T-helper 2 cell treated with Interferon-gamma antibody and Interleukin-4, amounts not matched to agents 5 μg/mL and 100 μg/mL, for 36 hours (primary cell): ENCODE results near the gene UBL3.

Experiments
- DNase-seq: peaks from one replicate; pipeline ENCODE4 v3.0.0; 2021; ENCODE audit warnings: low spot score
- H3K27ac Mint-ChIP-seq: one replicate; pipeline ENCODE4 v1.8.0; 2021; ENCODE audit warnings: mild to moderate bottlenecking, mixed read lengths
- H3K27me3 Mint-ChIP-seq: one replicate; pipeline ENCODE4 v1.8.0; 2021; ENCODE audit warnings: low read depth, mixed read lengths
- H3K36me3 Mint-ChIP-seq: one replicate; pipeline ENCODE4 v1.8.0; 2021; ENCODE audit warnings: low read depth, mixed read lengths
- H3K4me1 Mint-ChIP-seq: one replicate; pipeline ENCODE4 v1.8.0; 2021; ENCODE audit warnings: low read depth, mixed read lengths
- H3K4me3 Mint-ChIP-seq: one replicate; pipeline ENCODE4 v1.8.0; 2022; ENCODE audit warnings: mild to moderate bottlenecking, moderate library complexity, mixed read lengths
- H3K9me3 Mint-ChIP-seq: one replicate; pipeline ENCODE4 v1.8.0; 2021; ENCODE audit warnings: mixed read lengths

UBL3 gene

DNA sequence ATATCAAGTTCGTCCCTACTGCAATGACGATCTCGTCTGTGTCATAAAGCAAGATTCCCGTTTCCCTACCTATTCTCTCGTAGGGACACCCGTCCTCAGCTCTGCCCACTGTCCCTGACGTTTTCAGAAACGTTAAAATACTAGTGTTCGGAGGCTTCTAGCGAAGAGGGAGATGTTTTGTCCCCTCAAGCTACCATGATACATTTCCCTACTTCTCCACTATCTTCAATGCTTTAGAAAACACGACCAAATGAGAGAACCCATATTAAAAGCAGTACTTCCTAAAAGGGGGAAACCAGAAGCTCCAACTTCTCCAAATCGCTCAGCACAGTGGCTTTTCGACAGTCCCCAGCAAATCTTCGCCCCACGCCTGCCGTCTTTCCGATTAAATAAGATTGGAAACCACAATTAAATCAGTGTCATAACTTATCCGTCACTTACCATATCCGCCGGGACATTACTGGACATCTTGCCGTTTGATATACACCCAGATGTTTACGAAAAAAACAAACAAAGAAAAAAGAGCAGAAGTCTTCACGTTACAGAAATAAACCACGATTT lies 1.3 kb downstream of the UBL3 start:
- Mint-ChIP-seq H3K4me1 (peaks cover 25% of the 10 kb centered on the region), H3K27me3 (no peaks in the 10 kb centered on the region), H3K27ac (peak overlapping the region; percentile 89), H3K4me3 (peak overlapping the region; percentile 89), H3K9me3 (no peaks in the 10 kb centered on the region), H3K36me3 (peaks cover 8% of the 10 kb centered on the region)
- DNase-seq = peak; percentile 23

DNA sequence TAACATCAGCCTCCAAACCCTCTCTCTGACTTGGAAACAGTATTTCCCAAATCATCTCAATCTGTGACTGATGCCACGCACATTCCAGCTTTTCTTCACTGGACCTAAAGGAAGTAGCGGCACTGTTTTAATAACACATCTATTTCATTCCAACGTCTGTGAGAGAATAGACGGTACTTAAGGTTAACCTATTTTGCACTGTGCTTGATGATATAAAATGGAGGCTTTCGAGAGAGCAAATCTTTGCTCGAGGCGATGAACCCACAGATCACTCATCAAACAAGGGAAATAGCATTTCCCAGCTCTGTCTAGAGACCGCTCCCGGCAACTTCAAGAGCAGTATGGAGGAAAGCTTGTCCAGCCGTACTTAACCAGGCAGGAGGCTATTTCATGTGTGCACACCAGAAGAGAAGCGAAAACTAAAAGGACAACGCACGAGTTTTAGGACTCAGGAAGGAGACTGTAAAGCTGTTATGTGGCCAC lies 2.9 kb downstream of the UBL3 start:
- H3K36me3 Mint-ChIP-seq = peaks cover 8% of the 10 kb centered on the region
- peak overlapping the region; percentile 87 for H3K27ac Mint-ChIP-seq
- no peaks in the 10 kb centered on the region for H3K9me3 Mint-ChIP-seq
- no peaks in the 10 kb centered on the region for H3K27me3 Mint-ChIP-seq
- H3K4me3 Mint-ChIP-seq = peak overlapping the region; percentile 98
- peaks cover 24% of the 10 kb centered on the region for H3K4me1 Mint-ChIP-seq
- DNase-seq = no peak

DNA sequence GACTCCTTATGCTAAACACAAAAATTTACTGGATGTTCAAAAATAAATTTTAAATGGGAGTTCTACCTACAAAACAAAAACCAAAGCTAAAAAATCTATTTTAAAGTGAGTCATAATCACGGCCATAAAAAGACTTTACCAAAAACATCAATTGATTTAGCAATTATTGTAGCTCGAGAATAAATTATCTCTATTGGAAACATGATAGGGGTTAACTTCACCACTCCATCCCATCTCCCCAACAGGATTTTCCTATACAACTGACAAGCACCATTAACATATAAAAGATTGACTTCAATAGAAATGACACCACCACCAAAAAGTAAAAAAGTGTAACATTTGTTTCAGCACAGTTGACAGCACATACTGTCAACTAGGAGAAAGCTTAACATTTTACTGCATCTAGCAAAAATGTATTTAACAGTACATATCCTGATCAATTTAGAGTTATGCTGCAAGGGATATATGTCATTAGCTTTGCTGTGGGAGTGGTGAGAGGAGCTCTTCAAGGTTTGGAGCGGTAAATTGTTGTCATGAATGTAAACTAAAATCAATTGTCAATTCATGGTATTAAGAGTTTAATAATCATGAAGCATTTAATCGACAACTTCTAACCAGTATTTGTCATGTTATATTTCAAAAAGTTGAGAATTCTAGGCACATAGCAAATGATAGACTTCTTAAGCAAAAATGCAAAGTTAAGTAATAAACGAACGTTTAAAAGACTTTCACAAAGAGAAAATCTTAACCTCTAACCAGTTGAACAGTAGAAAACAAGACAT lies 3.8 kb downstream of the UBL3 start:
- H3K4me1 Mint-ChIP-seq = peaks cover 26% of the 10 kb centered on the region
- peaks cover 8% of the 10 kb centered on the region for H3K36me3 Mint-ChIP-seq
- no peak for DNase-seq
- H3K9me3 Mint-ChIP-seq = no peaks in the 10 kb centered on the region
- peak overlapping the region; percentile 98 for H3K4me3 Mint-ChIP-seq
- no peak overlapping the region for H3K27ac Mint-ChIP-seq
- H3K27me3 Mint-ChIP-seq = no peaks in the 10 kb centered on the region

DNA sequence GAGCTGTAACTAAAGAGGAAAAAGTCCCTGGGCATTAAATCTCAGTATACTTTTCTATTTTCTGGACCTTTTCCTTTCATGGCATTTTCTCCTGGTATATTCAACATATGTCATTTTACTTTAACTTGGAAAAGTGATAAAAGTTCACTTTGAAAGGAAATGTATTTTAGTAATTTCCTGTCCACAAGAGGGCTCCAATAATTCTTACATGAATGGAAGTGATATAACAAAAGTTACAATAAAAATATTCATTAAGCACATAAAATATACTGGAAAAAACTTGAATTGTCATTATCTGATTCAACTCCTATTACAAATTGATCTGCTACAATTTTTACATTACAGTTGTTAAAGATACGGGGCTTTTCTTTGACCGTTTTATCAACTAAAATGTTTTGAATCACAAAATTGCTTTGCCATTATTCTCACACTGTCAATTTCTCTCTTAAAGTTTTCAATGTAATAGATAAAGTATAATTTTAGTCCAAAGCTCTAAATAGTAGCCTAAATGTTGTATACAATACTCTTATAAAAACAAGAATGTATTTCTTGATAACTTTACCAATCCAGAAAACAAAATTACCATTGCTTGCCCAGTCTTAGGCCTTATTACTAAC lies 4.9 kb downstream of the UBL3 start:
- H3K4me3 Mint-ChIP-seq = no peak overlapping the region
- peaks cover 8% of the 10 kb centered on the region for H3K36me3 Mint-ChIP-seq
- no peak overlapping the region for H3K27ac Mint-ChIP-seq
- H3K27me3 Mint-ChIP-seq = no peaks in the 10 kb centered on the region
- no peak for DNase-seq
- H3K4me1 Mint-ChIP-seq = peaks cover 24% of the 10 kb centered on the region
- H3K9me3 Mint-ChIP-seq = no peaks in the 10 kb centered on the region

DNA sequence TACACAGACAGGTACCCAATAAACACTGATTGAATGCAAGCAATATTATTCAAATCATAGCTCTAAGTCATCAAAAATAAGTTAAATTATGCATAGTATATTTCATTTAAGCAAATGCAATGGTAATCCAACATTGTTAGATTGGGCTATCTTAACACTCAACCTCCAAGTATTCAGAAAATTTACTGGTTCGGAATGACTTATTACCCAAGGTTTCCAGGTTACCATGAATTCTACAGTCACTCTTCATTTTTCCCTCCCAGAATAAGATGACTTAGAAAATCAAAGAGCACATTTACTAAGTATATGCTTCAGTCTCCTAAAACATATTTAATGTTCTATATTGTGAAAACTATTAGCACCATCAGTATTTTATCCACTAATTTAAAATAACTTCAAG lies 6.0 kb downstream of the UBL3 start:
- Mint-ChIP-seq H3K9me3 (no peaks in the 10 kb centered on the region), H3K27me3 (no peaks in the 10 kb centered on the region), H3K4me1 (peaks cover 24% of the 10 kb centered on the region), H3K27ac (no peak overlapping the region), H3K4me3 (no peak overlapping the region), H3K36me3 (peaks cover 8% of the 10 kb centered on the region)
- DNase-seq = no peak

DNA sequence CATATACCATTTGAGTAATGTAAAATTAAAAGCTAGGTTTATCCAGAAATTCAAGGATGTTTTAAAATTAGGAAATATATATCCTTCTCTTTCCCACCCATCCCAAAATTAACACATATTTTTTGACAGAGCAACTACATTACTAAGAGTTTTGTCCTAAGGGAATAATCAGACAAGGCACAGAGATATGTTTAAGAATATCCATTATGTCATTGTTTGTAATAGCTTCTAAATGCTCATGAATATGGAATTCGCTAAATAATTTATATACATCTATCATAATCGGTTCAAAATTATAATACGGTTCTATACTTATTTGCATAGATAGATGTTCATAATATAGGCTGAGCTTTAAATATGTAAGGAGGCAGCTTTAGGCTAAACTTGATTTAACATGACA lies 9.8 kb downstream of the UBL3 start:
- Mint-ChIP-seq H3K9me3 (no peaks in the 10 kb centered on the region), H3K4me3 (no peak overlapping the region), H3K27ac (no peak overlapping the region), H3K4me1 (peaks cover 16% of the 10 kb centered on the region), H3K36me3 (no peaks in the 10 kb centered on the region), H3K27me3 (no peaks in the 10 kb centered on the region)
- no peak for DNase-seq

DNA sequence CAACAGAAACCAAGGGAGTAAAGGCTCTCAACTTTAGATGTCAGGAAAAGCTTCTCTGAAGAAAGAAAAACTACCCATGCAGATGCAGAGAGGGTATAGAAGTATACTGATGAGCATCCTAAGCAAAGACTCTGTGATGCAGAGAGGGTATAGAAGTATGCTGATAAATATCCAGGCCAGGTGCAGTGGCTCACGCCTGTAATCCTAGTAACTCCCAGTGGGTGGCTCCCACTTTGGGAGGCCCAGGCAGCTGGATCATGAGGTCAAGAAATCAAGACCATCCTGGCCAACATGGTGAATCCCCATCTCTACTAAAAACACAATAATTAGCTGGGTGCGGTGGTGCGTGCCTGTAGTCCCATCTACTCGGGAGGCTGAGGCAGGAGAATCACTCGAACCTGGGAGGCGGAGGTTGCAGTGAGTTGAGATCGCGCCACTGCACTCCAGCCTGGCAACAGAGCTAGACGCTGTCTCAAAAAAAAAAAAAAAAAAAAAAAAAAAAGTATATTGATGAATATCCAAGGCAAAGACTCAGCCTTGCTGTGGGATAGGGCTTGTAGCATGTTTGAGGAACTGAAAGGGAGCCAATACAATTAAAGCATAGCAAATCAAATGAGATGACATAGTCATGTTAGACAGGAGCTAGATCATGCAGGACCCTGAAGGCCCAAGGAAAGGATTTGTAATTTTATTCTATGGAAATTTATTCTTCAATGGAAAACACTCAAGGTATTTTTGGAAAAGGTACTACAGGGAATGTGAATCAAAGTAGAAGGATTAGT lies 14.9 kb downstream of the UBL3 start:
- Mint-ChIP-seq H3K4me3 (no peak overlapping the region), H3K36me3 (peaks cover 12% of the 10 kb centered on the region), H3K9me3 (no peaks in the 10 kb centered on the region), H3K4me1 (peaks cover 9% of the 10 kb centered on the region), H3K27me3 (no peaks in the 10 kb centered on the region), H3K27ac (no peak overlapping the region)
- no peak for DNase-seq

DNA sequence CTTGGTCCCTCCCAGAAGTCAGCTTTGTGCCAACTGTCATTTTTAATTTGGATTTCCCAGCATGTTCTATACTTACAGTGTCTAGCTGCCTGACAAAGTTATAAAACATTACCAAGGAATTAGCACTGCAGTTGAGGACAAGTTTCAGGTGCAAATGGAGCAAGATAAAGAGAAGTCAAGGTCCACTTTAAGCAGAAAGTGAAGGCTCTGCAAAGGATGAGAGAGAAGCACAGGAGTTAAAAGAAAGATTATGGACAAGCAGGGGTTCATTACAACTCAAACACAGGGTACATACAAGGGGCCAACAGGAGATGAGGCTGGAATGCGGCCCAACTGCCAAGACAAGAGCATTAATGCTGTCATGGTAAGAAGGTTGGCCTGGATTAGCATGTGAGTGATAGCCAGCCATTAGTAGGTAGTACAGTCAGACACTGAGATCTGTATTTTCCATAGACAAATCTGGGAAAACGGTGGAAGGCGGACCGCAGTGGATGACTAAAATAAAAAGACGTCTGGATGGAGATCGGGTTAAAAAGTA lies 17.6 kb downstream of the UBL3 start:
- H3K9me3 Mint-ChIP-seq = peaks cover 3% of the 10 kb centered on the region
- H3K4me3 Mint-ChIP-seq = no peak overlapping the region
- H3K36me3 Mint-ChIP-seq = peaks cover 16% of the 10 kb centered on the region
- no peak overlapping the region for H3K27ac Mint-ChIP-seq
- no peak for DNase-seq
- no peaks in the 10 kb centered on the region for H3K27me3 Mint-ChIP-seq
- peaks cover 5% of the 10 kb centered on the region for H3K4me1 Mint-ChIP-seq

DNA sequence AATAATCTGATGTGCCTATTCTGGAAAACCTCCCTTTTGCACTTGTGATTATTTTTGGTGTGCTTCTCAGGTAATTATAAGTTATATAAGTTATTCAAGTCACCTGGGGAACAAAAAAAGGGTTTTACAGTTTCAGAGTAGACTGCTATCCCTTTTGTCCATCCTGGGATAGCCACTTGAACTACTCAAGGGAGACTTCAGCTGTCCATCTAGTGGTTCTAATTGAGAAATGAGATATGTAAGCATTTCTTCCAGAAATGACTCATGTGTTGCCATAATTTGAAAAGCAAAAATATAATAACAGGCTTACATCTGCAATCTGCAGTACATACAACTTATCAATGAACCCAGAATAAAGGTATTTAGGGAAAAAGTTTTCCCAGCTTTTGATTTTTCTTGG lies 20.4 kb downstream of the UBL3 start:
- H3K4me3 Mint-ChIP-seq = no peak overlapping the region
- H3K27me3 Mint-ChIP-seq = peaks cover 2% of the 10 kb centered on the region
- no peak overlapping the region for H3K27ac Mint-ChIP-seq
- H3K9me3 Mint-ChIP-seq = peaks cover 8% of the 10 kb centered on the region
- H3K36me3 Mint-ChIP-seq = peaks cover 21% of the 10 kb centered on the region
- peaks cover 4% of the 10 kb centered on the region for H3K4me1 Mint-ChIP-seq
- DNase-seq = no peak

DNA sequence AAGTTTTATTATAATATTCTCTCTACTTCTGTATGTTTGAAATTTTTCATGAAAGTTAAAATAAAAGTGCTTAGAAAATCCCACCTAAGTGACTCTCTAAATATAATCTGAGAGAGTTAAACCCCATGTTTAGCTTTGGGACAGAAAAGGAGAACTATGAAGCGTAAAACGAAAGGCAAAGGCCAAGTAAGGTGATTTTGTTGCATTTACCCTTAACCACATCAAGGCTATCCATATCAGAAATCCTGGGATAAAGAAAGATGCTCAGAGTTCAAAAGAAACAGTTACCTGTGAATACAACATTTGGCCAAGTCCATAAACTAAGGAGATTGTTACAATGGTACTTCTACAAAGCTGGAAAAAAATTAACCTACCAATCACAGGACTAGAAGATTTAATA lies 31.3 kb downstream of the UBL3 start:
- no peak for DNase-seq
- H3K36me3 Mint-ChIP-seq = peaks cover 5% of the 10 kb centered on the region
- H3K4me3 Mint-ChIP-seq = no peak overlapping the region
- peaks cover 3% of the 10 kb centered on the region for H3K9me3 Mint-ChIP-seq
- peaks cover 26% of the 10 kb centered on the region for H3K4me1 Mint-ChIP-seq
- no peak overlapping the region for H3K27ac Mint-ChIP-seq
- peaks cover 2% of the 10 kb centered on the region for H3K27me3 Mint-ChIP-seq

DNA sequence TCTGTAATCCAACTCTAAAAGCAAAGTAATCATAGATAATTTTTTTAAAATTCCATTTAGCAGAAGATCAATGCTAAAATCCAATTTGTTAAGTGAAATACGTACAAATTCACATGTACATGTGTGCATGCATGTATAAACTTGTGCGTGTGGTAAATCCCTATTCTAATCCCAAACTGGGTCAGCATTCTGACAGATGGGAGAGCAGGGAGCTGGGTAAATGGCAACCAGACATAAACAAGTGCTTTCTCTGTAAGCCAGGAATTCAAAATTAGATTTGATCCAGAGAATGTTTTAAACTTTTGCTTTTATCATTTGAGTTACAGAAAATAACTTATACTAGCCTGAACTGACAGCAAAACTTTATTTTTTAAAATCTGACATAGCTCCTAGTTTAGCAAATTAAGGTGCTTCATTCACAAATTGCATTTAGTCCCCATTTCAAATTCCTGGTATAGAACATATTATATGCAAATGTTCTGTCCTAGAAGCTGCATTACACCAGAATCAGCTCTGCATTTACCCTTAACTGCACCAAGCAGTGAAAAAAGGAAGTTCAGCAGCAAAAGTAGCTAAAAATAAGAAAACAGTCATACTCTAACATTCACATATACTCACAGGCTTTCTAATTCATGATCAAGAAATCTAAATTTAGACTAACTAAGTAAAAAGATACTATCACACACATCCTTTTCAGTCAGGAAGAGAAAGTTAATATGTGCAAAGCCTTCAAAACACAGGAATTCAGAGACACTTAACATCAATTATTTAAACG lies 32.6 kb downstream of the UBL3 start:
- Mint-ChIP-seq H3K27ac (peak overlapping the region; percentile 69), H3K4me3 (peak overlapping the region; percentile 72), H3K9me3 (peaks cover 3% of the 10 kb centered on the region), H3K4me1 (peaks cover 26% of the 10 kb centered on the region), H3K27me3 (peaks cover 2% of the 10 kb centered on the region), H3K36me3 (peaks cover 3% of the 10 kb centered on the region)
- DNase-seq = no peak

DNA sequence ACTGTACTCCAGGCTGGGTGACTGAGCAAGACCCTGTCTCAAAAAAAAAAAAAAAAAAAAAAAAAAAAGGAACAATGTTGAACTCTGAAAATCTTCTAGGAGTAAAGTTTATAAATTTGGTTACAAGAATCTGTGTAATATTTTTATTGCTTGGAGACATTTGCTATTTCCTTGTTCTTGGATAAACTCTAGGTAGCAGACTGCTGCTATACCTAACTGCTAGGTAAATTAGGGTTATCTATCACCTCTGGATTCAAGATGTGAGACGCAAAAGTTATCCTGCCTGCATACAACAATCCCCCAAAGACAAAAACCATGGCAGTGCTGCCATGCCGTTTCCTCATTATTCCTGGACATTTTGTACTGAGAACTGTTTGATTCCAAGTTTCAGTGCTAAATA lies 33.7 kb downstream of the UBL3 start:
- Mint-ChIP-seq H3K4me3 (no peak overlapping the region), H3K36me3 (peaks cover 2% of the 10 kb centered on the region), H3K27ac (no peak overlapping the region), H3K4me1 (peaks cover 25% of the 10 kb centered on the region), H3K27me3 (peaks cover 2% of the 10 kb centered on the region), H3K9me3 (peaks cover 3% of the 10 kb centered on the region)
- no peak for DNase-seq

DNA sequence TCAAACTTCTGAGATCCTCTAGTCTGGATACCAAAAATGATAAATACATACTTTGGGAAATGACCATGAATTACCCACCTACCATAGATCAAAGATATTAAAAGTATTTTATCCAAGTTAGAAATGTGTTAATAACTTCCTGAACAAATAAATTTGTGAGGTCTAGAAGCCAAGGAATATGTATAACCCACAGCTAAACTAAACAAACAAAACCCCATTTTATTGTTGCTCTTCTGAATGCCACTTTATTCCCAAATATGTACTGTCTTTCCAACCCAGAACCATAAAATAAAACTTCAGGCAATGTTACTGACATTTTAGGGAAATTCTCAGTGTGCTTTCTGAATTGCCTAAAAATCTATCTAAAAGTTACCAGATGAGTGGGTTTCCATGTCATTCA lies 35.1 kb downstream of the UBL3 start:
- H3K36me3 Mint-ChIP-seq = no peaks in the 10 kb centered on the region
- DNase-seq = no peak
- H3K9me3 Mint-ChIP-seq = no peaks in the 10 kb centered on the region
- no peak overlapping the region for H3K27ac Mint-ChIP-seq
- H3K4me1 Mint-ChIP-seq = peaks cover 24% of the 10 kb centered on the region
- H3K4me3 Mint-ChIP-seq = no peak overlapping the region
- no peaks in the 10 kb centered on the region for H3K27me3 Mint-ChIP-seq
